ENCODE measurements around the gene TENM4.

The TENM4 gene

DNA sequence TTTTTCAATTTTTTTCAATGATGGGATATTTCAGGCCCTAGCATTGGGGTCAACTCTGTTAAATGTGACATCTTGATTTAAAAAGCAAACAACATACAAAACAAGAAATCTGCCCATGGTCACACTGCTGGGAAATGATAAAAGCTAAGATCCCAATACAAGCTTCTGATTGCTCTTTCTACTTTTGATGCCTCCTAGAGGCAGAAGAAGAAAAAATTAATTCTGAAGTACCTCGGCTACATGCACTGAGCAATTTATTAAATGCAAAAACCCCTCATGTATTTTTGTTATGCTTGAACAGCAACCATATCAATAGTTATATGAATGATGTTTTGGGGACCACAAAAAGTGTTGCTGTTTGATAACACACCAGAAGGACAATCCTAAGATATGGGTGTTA, 524.1 kb downstream of the TENM4 start:
- TF ChIP-seq, protein P1, sequence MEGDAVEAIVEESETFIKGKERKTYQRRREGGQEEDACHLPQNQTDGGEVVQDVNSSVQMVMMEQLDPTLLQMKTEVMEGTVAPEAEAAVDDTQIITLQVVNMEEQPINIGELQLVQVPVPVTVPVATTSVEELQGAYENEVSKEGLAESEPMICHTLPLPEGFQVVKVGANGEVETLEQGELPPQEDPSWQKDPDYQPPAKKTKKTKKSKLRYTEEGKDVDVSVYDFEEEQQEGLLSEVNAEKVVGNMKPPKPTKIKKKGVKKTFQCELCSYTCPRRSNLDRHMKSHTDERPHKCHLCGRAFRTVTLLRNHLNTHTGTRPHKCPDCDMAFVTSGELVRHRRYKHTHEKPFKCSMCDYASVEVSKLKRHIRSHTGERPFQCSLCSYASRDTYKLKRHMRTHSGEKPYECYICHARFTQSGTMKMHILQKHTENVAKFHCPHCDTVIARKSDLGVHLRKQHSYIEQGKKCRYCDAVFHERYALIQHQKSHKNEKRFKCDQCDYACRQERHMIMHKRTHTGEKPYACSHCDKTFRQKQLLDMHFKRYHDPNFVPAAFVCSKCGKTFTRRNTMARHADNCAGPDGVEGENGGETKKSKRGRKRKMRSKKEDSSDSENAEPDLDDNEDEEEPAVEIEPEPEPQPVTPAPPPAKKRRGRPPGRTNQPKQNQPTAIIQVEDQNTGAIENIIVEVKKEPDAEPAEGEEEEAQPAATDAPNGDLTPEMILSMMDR (IDR thresholded peaks at IDR 0.05; ENCODE audit: extremely low read depth, missing control alignments): no peak
- no peak for DNase-seq (ENCODE audit: low spot score)

GRCh38 chr11:78914503-78914902, 526.3 kb downstream of the TENM4 start:
- TF ChIP-seq, protein P1 (IDR thresholded peaks at IDR 0.05; ENCODE audit: extremely low read depth, missing control alignments): no peak
- DNase-seq (ENCODE audit: low spot score): no peak

- TF ChIP-seq, protein P1 (IDR thresholded peaks at IDR 0.05; ENCODE audit: extremely low read depth, missing control alignments): no peak
- DNase-seq (ENCODE audit: low spot score): no peak
Observed at GRCh38 chr11:78912778-78913177, 528.1 kb downstream of the TENM4 start.

GRCh38 chr11:78910322-78910721, 530.5 kb downstream of the TENM4 start:
- DNase-seq (ENCODE audit: low spot score): no peak
- TF ChIP-seq, protein P1 (IDR thresholded peaks at IDR 0.05; ENCODE audit: extremely low read depth, missing control alignments): no peak

- TF ChIP-seq, protein P1 (IDR thresholded peaks at IDR 0.05; ENCODE audit: extremely low read depth, missing control alignments): no peak
- no peak for DNase-seq (ENCODE audit: low spot score)
Observed at GRCh38 chr11:78909386-78909785, 531.4 kb downstream of the TENM4 start.

DNA sequence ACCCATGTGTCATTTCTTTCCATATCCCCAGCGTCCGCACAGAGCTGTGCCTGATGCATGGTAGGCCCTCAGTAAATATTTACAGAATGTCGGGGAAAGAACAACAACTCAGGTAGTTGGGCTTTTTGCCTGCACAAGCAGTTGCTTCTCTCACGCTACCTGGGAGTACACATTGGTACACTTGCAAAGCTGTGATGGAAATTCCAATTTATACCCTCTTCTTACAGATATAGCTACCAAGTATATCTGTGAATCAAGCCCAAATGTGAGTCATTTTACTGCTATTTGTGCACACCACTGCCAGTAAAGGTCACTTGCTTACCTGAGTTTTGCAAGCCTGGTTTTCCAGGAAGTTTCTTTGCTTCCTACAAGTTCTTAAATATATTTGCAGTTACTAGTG, 533.2 kb downstream of the TENM4 start:
- TF ChIP-seq, protein P1 (IDR thresholded peaks at IDR 0.05; ENCODE audit: extremely low read depth, missing control alignments): no peak
- DNase-seq (ENCODE audit: low spot score): no peak

- TF ChIP-seq, protein P1 (IDR thresholded peaks at IDR 0.05; ENCODE audit: extremely low read depth, missing control alignments): no peak
- DNase-seq (ENCODE audit: low spot score): no peak
Observed at GRCh38 chr11:78906566-78906965, 534.3 kb downstream of the TENM4 start.

All from GM20000 (cell line).